Lower leg skin (tissue), 3 donors: ENCODE results near the gene SYT8.

Experiments
- POLR2A ChIP-seq, 2 donors: fragments of 450-650 bp; IDR thresholded peaks; one replicate each; pipeline ENCODE4 v1.6.1; 2016 to 2017; ENCODE audit warnings: antibody characterized with exemption in 2 of 2, mild to moderate bottlenecking in 1 of 2, moderate library complexity in 1 of 2
- TF ChIP-seq, protein P1 (sequence below), 3 donors: fragments of 450-650 bp; IDR thresholded peaks; one replicate each; pipeline ENCODE4 v1.5.1; 2016; ENCODE audit warnings: antibody characterized with exemption in 3 of 3, mild to moderate bottlenecking in 3 of 3, moderate library complexity in 2 of 3

GRCh38 chr11:1871531-1871930, 36.7 kb downstream of the SYT8 start:
- TF ChIP-seq, protein P1, sequence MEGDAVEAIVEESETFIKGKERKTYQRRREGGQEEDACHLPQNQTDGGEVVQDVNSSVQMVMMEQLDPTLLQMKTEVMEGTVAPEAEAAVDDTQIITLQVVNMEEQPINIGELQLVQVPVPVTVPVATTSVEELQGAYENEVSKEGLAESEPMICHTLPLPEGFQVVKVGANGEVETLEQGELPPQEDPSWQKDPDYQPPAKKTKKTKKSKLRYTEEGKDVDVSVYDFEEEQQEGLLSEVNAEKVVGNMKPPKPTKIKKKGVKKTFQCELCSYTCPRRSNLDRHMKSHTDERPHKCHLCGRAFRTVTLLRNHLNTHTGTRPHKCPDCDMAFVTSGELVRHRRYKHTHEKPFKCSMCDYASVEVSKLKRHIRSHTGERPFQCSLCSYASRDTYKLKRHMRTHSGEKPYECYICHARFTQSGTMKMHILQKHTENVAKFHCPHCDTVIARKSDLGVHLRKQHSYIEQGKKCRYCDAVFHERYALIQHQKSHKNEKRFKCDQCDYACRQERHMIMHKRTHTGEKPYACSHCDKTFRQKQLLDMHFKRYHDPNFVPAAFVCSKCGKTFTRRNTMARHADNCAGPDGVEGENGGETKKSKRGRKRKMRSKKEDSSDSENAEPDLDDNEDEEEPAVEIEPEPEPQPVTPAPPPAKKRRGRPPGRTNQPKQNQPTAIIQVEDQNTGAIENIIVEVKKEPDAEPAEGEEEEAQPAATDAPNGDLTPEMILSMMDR (IDR thresholded peaks at IDR 0.05) = no peak
- TF ChIP-seq POLR2A (IDR thresholded peaks at IDR 0.05) = no peak
